SJCRH30 (cell line): ENCODE measurements around the gene BLOC1S6. TPM values are rescaled to one million over a fixed set of nuclear protein-coding genes. Genes with fewer than 3 reads are reported as not detected.

ENCODE experiments used
- DNase-seq, 2 experiments: peaks; one replicate each; pipeline ENCODE4 v3.0.0-alpha.2; 2015 to 2020
- H3K27ac ChIP-seq: fragments of 250-450 bp; sonication (Bioruptor Pico); 2 replicates; pipeline ENCODE4 v1.5.1; 2020; ENCODE audit warnings: mild to moderate bottlenecking, moderate library complexity
- H3K27me3 ChIP-seq: fragments of 250-450 bp; sonication (Bioruptor Pico); 2 replicates; pipeline ENCODE4 v1.5.1; 2020; ENCODE audit warnings: mild to moderate bottlenecking, moderate library complexity
- H3K36me3 ChIP-seq: fragments of 250-450 bp; sonication (Bioruptor Pico); 2 replicates; pipeline ENCODE4 v1.5.1; 2020; ENCODE audit warnings: mild to moderate bottlenecking, moderate library complexity
- H3K4me1 ChIP-seq: fragments of 250-450 bp; sonication (Bioruptor Pico); 2 replicates; pipeline ENCODE4 v1.5.1; 2020; ENCODE audit warnings: mild to moderate bottlenecking, moderate library complexity
- H3K4me3 ChIP-seq: fragments of 250-450 bp; sonication (Bioruptor Pico); 2 replicates; pipeline ENCODE4 v1.5.1; 2020; ENCODE audit warnings: mild to moderate bottlenecking, moderate library complexity
- H3K9me3 ChIP-seq: fragments of 250-450 bp; sonication (Bioruptor Pico); replicated peaks from 2 replicates; pipeline ENCODE4 v1.5.1; 2020; ENCODE audit warnings: mild to moderate bottlenecking, moderate library complexity
- total RNA-seq: library from RNA; depleted of rRNA; stranded (reverse); fragments of >200 nt; shearing (Covaris generic); gene quantifications from 2 replicates; pipeline ENCODE4 v1.2.3, GENCODE V29; 2014; rRNA removed

The BLOC1S6 gene
- total RNA-seq, result 70.2 and 70.9 TPM in 2 replicates

DNA sequence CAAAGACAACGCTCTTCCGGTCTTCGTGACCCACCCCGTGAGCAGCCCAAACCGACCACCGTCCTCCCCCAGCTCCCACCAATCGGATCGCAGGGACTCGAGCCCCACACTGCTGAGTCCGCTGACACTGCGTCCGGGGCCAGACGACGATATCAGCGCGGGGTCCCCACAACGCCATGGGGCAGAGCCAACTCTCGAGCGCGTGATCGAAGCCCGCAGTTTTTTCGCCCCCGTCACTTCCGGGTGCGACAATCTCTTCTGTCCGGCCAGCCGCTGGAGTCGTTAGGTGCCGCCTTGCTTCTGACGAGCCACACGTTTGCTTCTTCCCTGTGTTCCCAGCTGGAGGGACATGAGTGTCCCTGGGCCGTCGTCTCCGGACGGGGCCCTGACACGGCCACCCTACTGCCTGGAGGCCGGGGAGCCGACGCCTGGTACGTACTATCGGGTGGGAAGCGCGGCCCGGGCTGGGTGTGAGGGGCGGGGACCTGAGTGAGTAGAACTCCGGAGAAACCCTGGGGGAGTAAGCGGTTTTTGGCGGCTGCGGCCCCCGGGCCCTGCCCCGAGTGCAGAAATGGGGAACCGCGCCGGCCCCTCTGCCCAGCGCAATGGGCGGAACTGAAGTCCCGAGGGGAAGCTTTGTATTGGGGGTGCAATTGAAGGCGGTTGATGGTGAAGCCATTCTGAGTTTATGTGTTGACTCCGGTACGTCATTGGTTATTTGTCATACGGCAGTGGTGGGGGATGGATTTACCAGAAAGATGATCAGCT, at the start of gene BLOC1S6:
TSS of gene BLOC1S6 (plus strand) at position 285 of the 768 bp plus-strand sequence. CDS start at position 350, 65 bp downstream.
- peaks cover 10% of the 10 kb centered on the region for H3K4me1 ChIP-seq
- no peaks in the 10 kb centered on the region for H3K27me3 ChIP-seq
- H3K36me3 ChIP-seq, result no peaks in the 10 kb centered on the region; the same call in 1 of the 2 replicates
- peak within 1 kb of the TSS; percentile 80 for H3K4me3 ChIP-seq
- peak; percentile 94 to 96 for DNase-seq
- peak within 1 kb of the TSS; percentile 86 for H3K27ac ChIP-seq
- no peaks in the 10 kb centered on the region for H3K9me3 ChIP-seq

GRCh38 chr15:45539680-45540079, 47.5 kb upstream of the BLOC1S6 start:
- H3K4me1 ChIP-seq, result 0 out of 2 replicates have a peak, but pooled peaks cover 5% of the 10 kb centered on the region
- no peaks in the 10 kb centered on the region for H3K9me3 ChIP-seq
- H3K27me3 ChIP-seq, result no peaks in the 10 kb centered on the region; the same call in 1 of the 2 replicates
- H3K36me3 ChIP-seq, result no peaks in the 10 kb centered on the region
- DNase-seq, result no peak
- no peak overlapping the region for H3K4me3 ChIP-seq
- H3K27ac ChIP-seq, result no peak overlapping the region

- Histone ChIP-seq H3K36me3 (no peaks in the 10 kb centered on the region), H3K4me1 (no peaks in the 10 kb centered on the region), H3K27ac (no peak overlapping the region), H3K9me3 (no peaks in the 10 kb centered on the region), H3K4me3 (no peak overlapping the region), H3K27me3 (no peaks in the 10 kb centered on the region; the same call in 1 of the 2 replicates)
- no peak for DNase-seq
Observed at GRCh38 chr15:45540531-45540930, 46.6 kb upstream of the BLOC1S6 start.

- H3K9me3 ChIP-seq, result no peaks in the 10 kb centered on the region
- H3K27me3 ChIP-seq, result no peaks in the 10 kb centered on the region; the same call in 1 of the 2 replicates
- no peaks in the 10 kb centered on the region for H3K4me1 ChIP-seq
- no peaks in the 10 kb centered on the region for H3K36me3 ChIP-seq
- DNase-seq, result no peak
- H3K4me3 ChIP-seq, result no peak overlapping the region
- no peak overlapping the region for H3K27ac ChIP-seq
Observed at GRCh38 chr15:45543051-45543450, 44.1 kb upstream of the BLOC1S6 start.

DNA sequence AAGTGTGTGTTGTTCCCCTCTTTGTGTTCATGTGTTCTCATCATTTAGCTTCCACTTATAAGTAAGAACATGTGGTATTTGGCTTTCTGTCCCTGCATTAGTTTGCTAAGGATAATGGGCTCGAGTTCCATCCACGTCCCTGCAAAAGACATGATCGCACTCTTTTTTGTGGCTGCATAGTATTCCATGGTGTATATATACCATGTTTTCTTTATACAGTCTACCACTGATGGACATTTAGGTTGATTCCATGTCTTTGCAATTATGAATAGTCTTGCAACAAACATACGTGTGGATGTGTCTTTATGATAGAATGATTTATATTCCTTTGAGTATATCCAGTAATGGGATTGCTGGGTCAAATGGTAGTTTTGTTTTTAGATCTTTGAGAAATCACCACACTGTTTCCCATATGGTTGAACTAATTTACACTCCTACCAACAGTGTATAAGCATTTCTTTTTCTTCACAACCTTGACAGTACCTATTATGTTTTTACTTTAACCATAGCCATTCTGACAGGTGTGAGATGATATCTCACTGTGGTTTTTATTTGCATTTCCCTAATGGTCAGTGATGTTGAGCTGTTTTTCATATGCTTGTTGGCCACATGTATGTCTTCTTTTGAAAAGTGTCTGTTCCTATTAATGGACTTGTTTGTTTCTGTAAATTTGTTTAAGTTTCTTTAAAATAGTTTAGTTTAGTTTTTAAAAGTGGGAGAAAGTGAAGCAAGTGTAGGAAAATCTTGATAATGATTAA, 42.7 kb upstream of the BLOC1S6 start:
- Histone ChIP-seq H3K36me3 (no peaks in the 10 kb centered on the region), H3K27ac (no peak overlapping the region), H3K4me3 (no peak overlapping the region), H3K4me1 (no peaks in the 10 kb centered on the region), H3K27me3 (no peaks in the 10 kb centered on the region; the same call in 1 of the 2 replicates), H3K9me3 (no peaks in the 10 kb centered on the region)
- DNase-seq, result no peak

DNA sequence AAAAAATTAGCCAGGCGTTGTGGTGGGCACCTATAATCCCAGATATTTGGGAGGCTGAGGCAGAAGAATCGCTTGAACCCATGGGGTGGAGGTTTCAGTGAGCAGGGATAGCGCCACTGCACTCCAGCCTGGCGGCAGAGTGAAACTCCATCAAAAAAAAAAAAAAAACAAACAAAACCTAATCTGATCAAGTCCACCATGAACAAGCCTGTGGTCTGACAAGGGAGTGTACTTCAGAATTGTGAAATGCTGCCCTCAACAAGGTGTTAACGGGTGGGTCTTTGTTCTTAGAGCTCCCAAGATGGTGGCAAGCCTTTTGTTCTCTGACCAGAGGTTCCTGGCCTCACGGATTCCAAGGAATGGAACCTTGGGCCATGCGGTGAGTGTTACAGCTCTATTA, 40.4 kb upstream of the BLOC1S6 start:
- no peaks in the 10 kb centered on the region for H3K4me1 ChIP-seq
- no peak overlapping the region for H3K27ac ChIP-seq
- H3K27me3 ChIP-seq, result no peaks in the 10 kb centered on the region; the same call in 1 of the 2 replicates
- H3K4me3 ChIP-seq, result no peak overlapping the region
- H3K36me3 ChIP-seq, result no peaks in the 10 kb centered on the region
- H3K9me3 ChIP-seq, result no peaks in the 10 kb centered on the region
- no peak for DNase-seq

DNA sequence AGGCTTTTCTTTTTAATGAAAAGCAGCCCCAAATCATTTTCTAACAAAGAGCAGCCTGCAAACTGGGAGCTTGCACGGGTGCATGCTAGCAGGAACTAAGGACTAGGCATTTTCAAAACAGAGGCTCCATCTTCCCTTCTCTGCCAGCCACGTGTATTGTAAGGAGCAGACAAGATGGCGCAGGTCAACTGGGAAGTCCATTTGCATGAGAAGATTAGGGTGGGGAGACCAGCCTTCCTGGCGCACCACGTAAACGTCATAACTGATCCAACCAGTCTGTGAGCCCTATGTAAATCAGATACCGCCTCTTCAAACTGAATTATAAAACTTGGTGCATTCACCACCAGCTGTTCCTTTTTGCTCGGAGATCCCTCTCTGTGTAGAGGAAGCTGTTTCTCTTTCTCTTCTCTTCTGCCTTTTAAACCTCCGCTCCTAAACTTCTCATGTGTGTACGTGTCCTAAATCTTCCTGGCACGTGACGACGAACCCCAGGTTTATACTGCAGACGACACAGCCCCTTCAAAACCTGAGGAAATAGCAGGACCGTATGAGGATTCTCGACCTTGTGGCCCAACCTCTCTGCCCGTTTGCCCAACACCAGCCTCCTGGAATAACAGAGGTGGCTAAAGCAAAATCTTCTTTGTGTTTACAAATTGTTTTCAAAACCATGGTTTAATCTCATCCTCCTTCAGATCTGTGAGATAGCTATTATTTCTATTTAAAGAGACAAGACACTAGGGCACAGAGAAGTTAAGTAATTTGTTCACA, 38.2 kb upstream of the BLOC1S6 start:
- peak; percentile 15 to 36 for DNase-seq
- Histone ChIP-seq H3K4me1 (no peaks in the 10 kb centered on the region), H3K36me3 (no peaks in the 10 kb centered on the region), H3K27ac (no peak overlapping the region), H3K27me3 (0 out of 2 replicates have a peak, but pooled peaks cover 3% of the 10 kb centered on the region), H3K4me3 (no peak overlapping the region), H3K9me3 (no peaks in the 10 kb centered on the region)

- Histone ChIP-seq H3K9me3 (no peaks in the 10 kb centered on the region), H3K4me3 (no peak overlapping the region), H3K4me1 (no peaks in the 10 kb centered on the region), H3K36me3 (no peaks in the 10 kb centered on the region), H3K27ac (no peak overlapping the region), H3K27me3 (0 out of 2 replicates have a peak, but pooled peaks cover 3% of the 10 kb centered on the region)
- DNase-seq, result no peak
Observed at GRCh38 chr15:45549541-45550220, 37.5 kb upstream of the BLOC1S6 start.

GRCh38 chr15:45550436-45550835, 36.7 kb upstream of the BLOC1S6 start:
- no peak for DNase-seq
- peaks cover 9% of the 10 kb centered on the region; the same call in 1 of the 2 replicates for H3K27me3 ChIP-seq

DNA sequence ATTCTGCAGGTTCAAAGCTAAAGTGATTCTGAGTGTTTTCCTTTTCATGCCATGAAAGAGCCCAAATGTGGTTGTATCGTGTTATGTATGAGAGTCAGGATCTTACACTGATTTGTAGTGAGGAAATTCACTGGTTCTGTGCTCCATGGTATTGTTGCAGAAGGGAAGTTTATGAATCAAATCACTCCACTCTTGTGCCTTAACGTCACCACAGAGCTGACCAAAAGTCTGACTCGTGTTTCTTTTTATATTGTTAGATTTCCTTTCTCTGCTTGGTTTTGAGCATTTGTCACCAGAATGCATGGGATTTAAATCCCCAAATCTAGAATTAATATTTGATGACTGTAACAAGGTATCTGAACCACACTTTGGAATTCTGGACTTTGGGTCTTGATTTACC, 35.5 kb upstream of the BLOC1S6 start:
- no peak for DNase-seq

More at GRCh38 chr15:45550436-45550835, 36.7 kb upstream of the BLOC1S6 start:
- Histone ChIP-seq H3K4me3 (no peak overlapping the region), H3K9me3 (no peaks in the 10 kb centered on the region), H3K4me1 (no peaks in the 10 kb centered on the region), H3K36me3 (no peaks in the 10 kb centered on the region), H3K27ac (no peak overlapping the region)

DNA sequence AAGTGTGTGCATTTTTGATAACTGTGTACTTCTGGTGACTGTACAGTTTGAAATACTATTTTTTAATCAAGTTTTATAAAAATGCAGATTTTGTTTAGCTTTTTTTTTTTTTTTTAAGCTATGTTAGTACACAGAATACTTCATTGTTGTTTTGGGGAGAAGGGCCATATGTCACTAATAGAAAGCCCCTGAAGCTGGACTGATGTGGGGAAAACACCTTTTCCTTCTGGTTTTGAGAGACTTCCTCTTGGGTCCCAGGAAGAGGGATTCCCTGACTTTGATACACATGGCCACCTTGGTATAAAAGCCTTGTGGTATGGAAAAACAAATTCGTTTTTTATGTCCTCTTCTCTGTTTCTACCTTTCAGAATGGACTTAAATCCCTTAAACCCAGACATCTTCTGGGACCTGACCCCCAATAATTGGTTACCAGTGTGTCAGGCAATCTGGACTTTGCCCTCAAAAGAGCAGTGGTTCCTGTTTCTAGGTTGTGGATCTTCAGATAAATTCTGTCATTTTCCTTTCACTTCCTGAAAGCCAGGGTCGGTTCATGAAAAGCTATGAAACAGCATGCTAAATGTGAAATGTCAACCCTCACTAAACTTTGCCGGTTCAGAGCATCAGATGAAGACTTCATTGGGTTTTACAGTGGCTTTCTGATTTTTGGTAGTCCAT, 31.1 kb upstream of the BLOC1S6 start:
- DNase-seq, result no peak
- Histone ChIP-seq H3K4me3 (no peak overlapping the region), H3K27ac (no peak overlapping the region), H3K27me3 (peaks cover 12% of the 10 kb centered on the region; the same call in 1 of the 2 replicates), H3K4me1 (no peaks in the 10 kb centered on the region), H3K36me3 (no peaks in the 10 kb centered on the region), H3K9me3 (no peaks in the 10 kb centered on the region)

More for the DNA sequence above, 35.5 kb upstream of the BLOC1S6 start:
- Histone ChIP-seq H3K27me3 (peaks cover 9% of the 10 kb centered on the region; the same call in 1 of the 2 replicates), H3K36me3 (no peaks in the 10 kb centered on the region), H3K4me1 (no peaks in the 10 kb centered on the region), H3K27ac (no peak overlapping the region), H3K9me3 (no peaks in the 10 kb centered on the region), H3K4me3 (no peak overlapping the region)

DNA sequence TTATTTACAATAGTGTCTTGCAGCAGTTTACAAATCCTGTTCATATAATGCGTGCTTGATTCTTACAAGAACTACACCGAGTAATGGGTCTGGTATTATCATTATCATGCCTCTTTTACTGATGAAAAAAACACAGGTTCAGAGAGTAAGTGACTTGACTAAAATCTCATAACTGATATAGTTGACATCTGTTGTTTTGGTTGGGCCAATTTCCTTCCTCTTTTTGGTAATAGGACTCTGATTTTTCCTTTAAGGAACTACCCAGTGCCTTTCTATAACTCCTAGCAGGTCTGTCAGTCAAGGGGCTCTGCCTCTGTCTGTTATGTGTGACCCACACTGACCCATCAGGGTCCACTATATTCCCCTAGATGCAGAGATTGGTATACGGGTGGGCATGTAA, 14.6 kb upstream of the BLOC1S6 start:
- no peak overlapping the region for H3K27ac ChIP-seq
- DNase-seq, result no peak
- H3K27me3 ChIP-seq, result no peaks in the 10 kb centered on the region
- H3K4me1 ChIP-seq, result no peaks in the 10 kb centered on the region
- H3K9me3 ChIP-seq, result 0 out of 2 replicates have a peak, but pooled peaks cover 5% of the 10 kb centered on the region
- no peaks in the 10 kb centered on the region for H3K36me3 ChIP-seq
- H3K4me3 ChIP-seq, result no peak overlapping the region

DNA sequence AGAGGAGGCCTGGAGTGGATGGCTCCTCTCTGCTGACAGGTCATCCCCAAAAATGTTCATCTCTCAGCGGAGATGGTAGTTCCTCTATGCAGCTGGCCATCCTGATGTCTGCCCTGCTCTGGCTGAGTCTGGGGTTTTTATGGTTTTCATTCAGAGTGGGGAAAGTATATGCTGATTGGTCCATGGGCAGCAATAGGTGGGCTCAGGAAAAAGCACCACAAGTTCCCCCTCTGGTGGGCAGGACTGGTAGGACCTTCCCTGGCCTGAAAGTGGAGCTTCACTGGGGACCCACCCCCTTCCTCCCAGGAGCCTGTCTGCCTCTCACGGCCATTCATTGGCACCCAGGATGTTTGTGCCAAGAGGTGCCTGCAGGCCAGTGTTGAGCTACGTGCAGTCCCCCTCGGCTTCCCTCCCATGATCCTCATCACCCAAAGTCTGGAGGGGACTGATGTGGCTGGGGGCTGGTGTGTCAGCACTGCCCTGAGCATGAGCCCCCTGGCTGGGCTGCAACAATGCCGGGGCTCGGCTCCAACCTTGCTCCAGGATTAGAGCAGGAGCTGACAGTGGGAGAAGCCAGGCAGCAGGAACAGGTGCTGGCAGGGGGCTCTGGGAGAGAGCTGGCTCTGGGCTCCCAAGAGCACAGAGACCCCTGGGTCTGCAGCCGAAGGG, 13.1 kb upstream of the BLOC1S6 start:
- peak; percentile 38 to 59 for DNase-seq

More for the DNA sequence above, 13.1 kb upstream of the BLOC1S6 start:
- Histone ChIP-seq H3K9me3 (0 out of 2 replicates have a peak, but pooled peaks cover 5% of the 10 kb centered on the region), H3K27ac (no peak overlapping the region), H3K4me1 (no peaks in the 10 kb centered on the region), H3K27me3 (no peaks in the 10 kb centered on the region), H3K36me3 (no peaks in the 10 kb centered on the region), H3K4me3 (no peak overlapping the region)
